HepG2 (cell line): ENCODE data around the gene GPBAR1. TPM values are rescaled to one million over a fixed set of nuclear protein-coding genes. Genes with fewer than 3 reads are reported as not detected.

ENCODE experiments used
- CENPBD1 ChIP-seq: sonication (generic); formaldehyde crosslinking; IDR thresholded peaks from 2 replicates; pipeline ENCODE4 v1.8.0; 2022; ENCODE audit warnings: missing genetic modification reagents, low read depth, mild to moderate bottlenecking, borderline replicate concordance
- DMAP1 ChIP-seq: IDR thresholded peaks from 2 replicates; pipeline ENCODE4 v1.6.1; 2016
- FOXC1 ChIP-seq: sonication (generic); formaldehyde crosslinking; IDR thresholded peaks from 2 replicates; pipeline ENCODE4 v1.8.0; 2022; ENCODE audit warnings: mild to moderate bottlenecking, missing genetic modification reagents, borderline replicate concordance
- MEIS2 ChIP-seq: sonication (generic); formaldehyde crosslinking; IDR thresholded peaks from 2 replicates; pipeline ENCODE4 v1.9.0; 2021; ENCODE audit warnings: mild to moderate bottlenecking, missing genetic modification reagents
- PRMT3 ChIP-seq: sonication (generic); formaldehyde crosslinking; IDR thresholded peaks from 2 replicates; pipeline ENCODE4 v1.8.1; 2022; ENCODE audit warnings: low read depth, mild to moderate bottlenecking, moderate library complexity, missing genetic modification reagents, borderline replicate concordance
- RFXANK ChIP-seq: IDR thresholded peaks from 2 replicates; pipeline ENCODE4 v1.6.1; 2016
- RFXAP ChIP-seq: sonication (generic); formaldehyde crosslinking; IDR thresholded peaks from 2 replicates; pipeline ENCODE4 v1.4.0; 2020; ENCODE audit warnings: missing genetic modification reagents, borderline replicate concordance
- RORA ChIP-seq: sonication (generic); formaldehyde crosslinking; IDR thresholded peaks from 2 replicates; pipeline ENCODE4 v1.5.0; 2020; ENCODE audit warnings: mild to moderate bottlenecking, missing genetic modification reagents, moderate library complexity
- SIX1 ChIP-seq: sonication (generic); formaldehyde crosslinking; IDR thresholded peaks from 2 replicates; pipeline ENCODE4 v1.4.0; 2020; ENCODE audit warnings: missing genetic modification reagents, borderline replicate concordance
- THAP11 ChIP-seq: IDR thresholded peaks from 2 replicates; pipeline ENCODE4 v1.6.1; 2016; ENCODE audit warnings: missing biosample characterization, missing genetic modification reagents
- ZBTB1 ChIP-seq: sonication (generic); formaldehyde crosslinking; IDR thresholded peaks from 2 replicates; pipeline ENCODE4 v1.4.0; 2020; ENCODE audit warnings: missing genetic modification reagents, borderline replicate concordance
- ZC3H13 ChIP-seq: sonication (generic); formaldehyde crosslinking; IDR thresholded peaks from 2 replicates; pipeline ENCODE4 v1.8.1; 2023; ENCODE audit warnings: mild to moderate bottlenecking, missing genetic modification reagents, moderate library complexity
- ZNF121 ChIP-seq: sonication (generic); formaldehyde crosslinking; IDR thresholded peaks from 2 replicates; pipeline ENCODE4 v1.5.0; 2020; ENCODE audit warnings: mild to moderate bottlenecking, missing genetic modification reagents
- ZNF30 ChIP-seq: sonication (generic); formaldehyde crosslinking; IDR thresholded peaks from 2 replicates; pipeline ENCODE4 v1.5.0; 2020; ENCODE audit warnings: mild to moderate bottlenecking, missing genetic modification reagents
- ZNF501 ChIP-seq: sonication (generic); formaldehyde crosslinking; IDR thresholded peaks from 2 replicates; pipeline ENCODE4 v1.5.1; 2020; ENCODE audit warnings: mild to moderate bottlenecking, moderate library complexity, missing genetic modification reagents
- ZNF607 ChIP-seq: sonication (generic); formaldehyde crosslinking; IDR thresholded peaks from 2 replicates; pipeline ENCODE4 v1.5.1; 2020; ENCODE audit warnings: missing genetic modification reagents, mild to moderate bottlenecking, borderline replicate concordance
- ZNF749 ChIP-seq: sonication (generic); formaldehyde crosslinking; IDR thresholded peaks from 2 replicates; pipeline ENCODE4 v1.8.0; 2022; ENCODE audit warnings: mild to moderate bottlenecking, missing genetic modification reagents, moderate library complexity, borderline replicate concordance
- ZSCAN31 ChIP-seq: sonication (generic); formaldehyde crosslinking; IDR thresholded peaks from 2 replicates; pipeline ENCODE4 v1.5.0; 2020; ENCODE audit warnings: low read depth, mild to moderate bottlenecking, missing genetic modification reagents
- ZSCAN5A ChIP-seq: sonication (generic); formaldehyde crosslinking; IDR thresholded peaks from 2 replicates; pipeline ENCODE4 v1.8.0; 2022; ENCODE audit warnings: mild to moderate bottlenecking, missing genetic modification reagents, borderline replicate concordance
- ZSCAN9 ChIP-seq: IDR thresholded peaks from 2 replicates; pipeline ENCODE4 v1.6.1; 2016; ENCODE audit warnings: borderline replicate concordance
- polyA plus RNA-seq, 8 experiments: library from polyadenylated mRNA; depleted of rRNA in 3 of 8; stranded (reverse) in 7 of 8; unstranded in 1 of 8; fragments of >200 nt; fragmentation: Illumina TruSeq in 4 of 8; extraction: Trizol in 4 of 8; gene quantifications; 2 replicates each; pipeline versions ENCODE4 v1.2.1 to v1.2.3, GENCODE V29; 2011 to 2016; ENCODE audit warnings: low read depth in 4 of 8, missing spikeins in 1 of 8, mixed read lengths in 1 of 8; ENCODE audit not compliant: insufficient read depth in 1 of 8
- total RNA-seq, 5 experiments: library from RNA; depleted of rRNA; stranded (reverse); fragments of >200 nt; fragmentation: Illumina TruSeq; extraction: Trizol; gene quantifications; 2 replicates each; pipeline ENCODE4 v1.2.3, GENCODE V29; 2016; ENCODE audit warnings: low read depth in 1 of 5
- TF ChIP-seq, protein P1 (sequence below): sonication (generic); formaldehyde crosslinking; IDR thresholded peaks from 2 replicates; pipeline ENCODE4 v1.8.0; 2022; ENCODE audit warnings: low read depth, missing genetic modification reagents
- TF ChIP-seq, protein P2 (sequence below): sonication (generic); formaldehyde crosslinking; IDR thresholded peaks from 2 replicates; pipeline ENCODE4 v1.8.1; 2023; ENCODE audit warnings: mild to moderate bottlenecking, moderate library complexity, missing genetic modification reagents
- TF ChIP-seq, protein P3 (sequence below): IDR thresholded peaks from 2 replicates; pipeline ENCODE4 v1.6.1; 2012; ENCODE audit warnings: low read length, improper control_type of control experiment

GPBAR1 gene
- total and polyA plus RNA-seq, 2 of the 13 experiments (the other 11 are each of a cell fraction or from before 2014, with no cell fraction given): 0.05 to 0.09 TPM

- TF ChIP-seq, protein P1, sequence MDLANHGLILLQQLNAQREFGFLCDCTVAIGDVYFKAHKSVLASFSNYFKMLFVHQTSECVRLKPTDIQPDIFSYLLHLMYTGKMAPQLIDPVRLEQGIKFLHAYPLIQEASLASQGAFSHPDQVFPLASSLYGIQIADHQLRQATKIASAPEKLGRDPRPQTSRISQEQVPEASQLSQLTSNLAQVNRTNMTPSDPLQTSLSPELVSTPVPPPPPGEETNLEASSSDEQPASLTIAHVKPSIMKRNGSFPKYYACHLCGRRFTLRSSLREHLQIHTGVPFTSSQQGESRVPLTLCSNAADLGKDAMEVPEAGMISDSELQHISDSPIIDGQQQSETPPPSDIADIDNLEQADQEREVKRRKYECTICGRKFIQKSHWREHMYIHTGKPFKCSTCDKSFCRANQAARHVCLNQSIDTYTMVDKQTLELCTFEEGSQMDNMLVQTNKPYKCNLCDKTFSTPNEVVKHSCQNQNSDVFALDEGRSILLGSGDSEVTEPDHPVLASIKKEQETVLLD: no peak
- TF ChIP-seq FOXC1 (CRISPR knock-in tag) (0 out of 2 replicates have a peak, but pooled peaks have one; percentile 31), MEIS2 (CRISPR knock-in tag) (peak; percentile 83), ZSCAN31 (CRISPR knock-in tag) (0 out of 2 replicates have a peak, but pooled peaks have one; percentile 59), RFXAP (CRISPR knock-in tag) (peak; percentile 46; the same call in 1 of the 2 replicates), ZNF607 (CRISPR knock-in tag) (0 out of 2 replicates have a peak, but pooled peaks have one; percentile 37), RFXANK (CRISPR knock-in tag) (no peak), ZNF30 (no peak), ZC3H13 (CRISPR knock-in tag) (no peak), ZSCAN5A (no peak), ZNF121 (CRISPR knock-in tag) (peak; percentile 62), THAP11 (CRISPR knock-in tag) (peak; percentile 73), SIX1 (CRISPR knock-in tag) (peak; percentile 51; the same call in 1 of the 2 replicates), ZBTB1 (CRISPR knock-in tag) (no peak), DMAP1 (peak; percentile 40; the same call in 1 of the 2 replicates), PRMT3 (CRISPR knock-in tag) (no peak), ZNF501 (CRISPR knock-in tag) (peak; percentile 75), RORA (no peak), ZNF749 (no peak), ZSCAN9 (peak; percentile 56; the same call in 1 of the 2 replicates), CENPBD1 (CRISPR knock-in tag) (no peak)
- TF ChIP-seq, protein P2, sequence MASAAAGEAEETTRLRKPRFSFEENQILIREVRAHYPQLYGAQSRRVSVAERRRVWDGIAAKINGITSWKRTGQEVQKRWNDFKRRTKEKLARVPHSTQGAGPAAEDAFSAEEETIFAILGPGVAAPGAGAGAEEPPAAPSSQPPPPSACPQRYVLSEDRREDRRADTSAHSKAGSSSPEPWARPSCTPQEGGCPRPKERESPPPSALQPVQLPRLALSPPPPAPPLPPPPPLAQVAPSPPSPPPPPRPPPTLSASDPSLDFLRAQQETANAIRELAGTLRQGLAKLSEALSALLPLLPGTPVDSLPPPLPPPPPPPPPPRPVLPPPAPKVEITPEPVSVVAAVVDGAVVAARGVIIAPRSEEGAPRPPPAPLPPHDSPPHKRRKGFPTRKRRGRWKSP (CRISPR knock-in tag): peak; percentile 61; the same call in 1 of the 2 replicates
- TF ChIP-seq, protein P3, sequence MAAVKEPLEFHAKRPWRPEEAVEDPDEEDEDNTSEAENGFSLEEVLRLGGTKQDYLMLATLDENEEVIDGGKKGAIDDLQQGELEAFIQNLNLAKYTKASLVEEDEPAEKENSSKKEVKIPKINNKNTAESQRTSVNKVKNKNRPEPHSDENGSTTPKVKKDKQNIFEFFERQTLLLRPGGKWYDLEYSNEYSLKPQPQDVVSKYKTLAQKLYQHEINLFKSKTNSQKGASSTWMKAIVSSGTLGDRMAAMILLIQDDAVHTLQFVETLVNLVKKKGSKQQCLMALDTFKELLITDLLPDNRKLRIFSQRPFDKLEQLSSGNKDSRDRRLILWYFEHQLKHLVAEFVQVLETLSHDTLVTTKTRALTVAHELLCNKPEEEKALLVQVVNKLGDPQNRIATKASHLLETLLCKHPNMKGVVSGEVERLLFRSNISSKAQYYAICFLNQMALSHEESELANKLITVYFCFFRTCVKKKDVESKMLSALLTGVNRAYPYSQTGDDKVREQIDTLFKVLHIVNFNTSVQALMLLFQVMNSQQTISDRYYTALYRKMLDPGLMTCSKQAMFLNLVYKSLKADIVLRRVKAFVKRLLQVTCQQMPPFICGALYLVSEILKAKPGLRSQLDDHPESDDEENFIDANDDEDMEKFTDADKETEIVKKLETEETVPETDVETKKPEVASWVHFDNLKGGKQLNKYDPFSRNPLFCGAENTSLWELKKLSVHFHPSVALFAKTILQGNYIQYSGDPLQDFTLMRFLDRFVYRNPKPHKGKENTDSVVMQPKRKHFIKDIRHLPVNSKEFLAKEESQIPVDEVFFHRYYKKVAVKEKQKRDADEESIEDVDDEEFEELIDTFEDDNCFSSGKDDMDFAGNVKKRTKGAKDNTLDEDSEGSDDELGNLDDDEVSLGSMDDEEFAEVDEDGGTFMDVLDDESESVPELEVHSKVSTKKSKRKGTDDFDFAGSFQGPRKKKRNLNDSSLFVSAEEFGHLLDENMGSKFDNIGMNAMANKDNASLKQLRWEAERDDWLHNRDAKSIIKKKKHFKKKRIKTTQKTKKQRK: no peak
These were observed 40.5 kb downstream of the GPBAR1 start (continued) for GRCh38 chr2:218301176-218301819.
